HCT116 (cell line): ENCODE measurements around the gene IGSF9B. TPM values are rescaled to one million over a fixed set of nuclear protein-coding genes. Genes with fewer than 3 reads are reported as not detected.

Experiments used
- ATAC-seq: fragments of 200-7000 bp; cut with Tn5 transposase; 2 replicates; pipeline ENCODE4 v1.9.1; 2020; ENCODE audit warnings: mild to moderate bottlenecking, moderate library complexity
- BruUV-seq: library from RNA; stranded (reverse); fragments of 400-500 nt; replicated peaks from 2 replicates; lab custom pipeline; 2021; lab: Mats Ljungman, UMichigan
- CTCF ChIA-PET: fragments of 300-600 bp; sonication (Branson Sonifier 250); formaldehyde crosslinking; loops from one replicate; lab custom pipeline; 2021; ENCODE audit warnings: antibody characterized with exemption; lab: Charles Lee
- POLR2A ChIA-PET: fragments of 300-600, 350-600 bp; sonication (Branson Sonifier 250); formaldehyde crosslinking; loops from one replicate; lab custom pipeline; 2021; ENCODE audit warnings: antibody characterized with exemption; lab: Charles Lee
- RAD21 ChIA-PET, 2 experiments: fragments of 300-600 bp; sonication (Branson Sonifier 250); formaldehyde crosslinking; loops; one replicate each; lab custom pipeline; 2023; ENCODE audit warnings: low total read pairs in 2 of 2; ENCODE audit not compliant: uncharacterized antibody in 2 of 2, unreplicated experiment in 2 of 2, low non-redundant PET in 1 of 2; lab: Charles Lee
- DNase-seq: peaks from one replicate; pipeline ENCODE4 v3.0.0-alpha.2; 2010; ENCODE audit warnings: low read depth, low spot score
- H2AFZ ChIP-seq: fragments of 200-600 bp; shearing (Covaris generic), sonication (generic); 2 replicates; pipeline ENCODE4 v1.6.1; 2017; ENCODE audit warnings: low read depth, mixed run types, mixed read lengths, antibody characterized with exemption, low read length; ENCODE audit not compliant: poor library complexity, severe bottlenecking
- H3K27ac ChIP-seq: 2 replicates; pipeline ENCODE4 v1.5.1; 2012; ENCODE audit warnings: low read depth, low read length
- H3K27me3 ChIP-seq: fragments of 200-600 bp; sonication (generic); 2 replicates; pipeline ENCODE4 v1.6.1; 2016; ENCODE audit warnings: mixed run types, low read length, mixed read lengths; ENCODE audit not compliant: insufficient read depth
- H3K36me3 ChIP-seq, 2 experiments: fragments of 200-500 bp in 1 of 2; fragments of 200-600 bp in 1 of 2; sonication (Bioruptor generic) in 1 of 2; sonication (generic) in 1 of 2; 2 replicates each; pipeline versions ENCODE4 v1.5.1 to v1.6.1; 2014 to 2016; ENCODE audit warnings: low read length in 2 of 2, inconsistent platforms in 1 of 2, mixed read lengths in 1 of 2, mixed run types in 1 of 2; ENCODE audit not compliant: insufficient read depth in 2 of 2, control insufficient read depth in 1 of 2
- H3K4me1 ChIP-seq, 2 experiments: fragments of 200-600 bp in 1 of 2; sonication (generic) in 1 of 2; 2 replicates each; pipeline versions ENCODE4 v1.5.1 to v1.6.1; 2012 to 2017; ENCODE audit warnings: low read length in 2 of 2, inconsistent platforms in 1 of 2, mild to moderate bottlenecking in 1 of 2, mixed read lengths in 1 of 2, mixed run types in 1 of 2, moderate library complexity in 1 of 2; ENCODE audit not compliant: insufficient read depth in 2 of 2, control insufficient read depth in 1 of 2
- H3K4me2 ChIP-seq: fragments of 200-600 bp; sonication (generic); 2 replicates; pipeline ENCODE4 v1.6.1; 2017; ENCODE audit warnings: mixed run types, low read length, mixed read lengths
- H3K4me3 ChIP-seq, 2 experiments: fragments of 200-600 bp in 1 of 2; sonication (generic) in 1 of 2; replicated peaks in 1 of 2; 2 replicates each; pipeline ENCODE4 v1.5.1; 2011 to 2016; ENCODE audit warnings: low read length in 2 of 2, control low read depth in 1 of 2, low read depth in 1 of 2, mild to moderate bottlenecking in 1 of 2, mixed read lengths in 1 of 2, mixed run types in 1 of 2
- H3K79me2 ChIP-seq: fragments of 200-600 bp; sonication (generic); 2 replicates; pipeline ENCODE4 v1.6.1; 2017; ENCODE audit warnings: mild to moderate bottlenecking, mixed run types, low read length, moderate library complexity, mixed read lengths; ENCODE audit not compliant: insufficient read depth
- H3K9ac ChIP-seq: fragments of 200-600 bp; sonication (generic); 2 replicates; pipeline ENCODE4 v1.6.1; 2016; ENCODE audit warnings: low read length, mixed read lengths
- H3K9me2 ChIP-seq: fragments of 200-600 bp; sonication (generic), shearing (Covaris generic); 2 replicates; pipeline ENCODE4 v1.6.1; 2017; ENCODE audit warnings: mixed run types, mild to moderate bottlenecking, moderate library complexity; ENCODE audit not compliant: insufficient read depth
- H3K9me3 ChIP-seq, 2 experiments: fragments of 200-500 bp in 1 of 2; fragments of 200-600 bp in 1 of 2; sonication (Bioruptor generic) in 1 of 2; sonication (generic) in 1 of 2; 2 replicates each; pipeline ENCODE4 v1.6.1; 2014 to 2017; ENCODE audit warnings: low read length in 2 of 2, mixed read lengths in 2 of 2, inconsistent platforms in 1 of 2, low read depth in 1 of 2, mild to moderate bottlenecking in 1 of 2, mixed run types in 1 of 2, moderate library complexity in 1 of 2; ENCODE audit not compliant: control insufficient read depth in 1 of 2, insufficient read depth in 1 of 2
- H4K20me1 ChIP-seq: fragments of 200-600 bp; sonication (generic), shearing (Covaris generic); 2 replicates; pipeline ENCODE4 v1.6.1; 2017; ENCODE audit warnings: mixed run types, mild to moderate bottlenecking, moderate library complexity; ENCODE audit not compliant: insufficient read depth
- EGR1 ChIP-seq: IDR thresholded peaks from 2 replicates; pipeline ENCODE4 v1.6.1; 2012; ENCODE audit warnings: low read depth
- ELF1 ChIP-seq: IDR thresholded peaks from 2 replicates; pipeline ENCODE4 v1.6.1; 2012; ENCODE audit warnings: low read depth, borderline replicate concordance
- EZH2phosphoT487 ChIP-seq: fragments of 200-600 bp; IDR thresholded peaks from 2 replicates; pipeline ENCODE4 v1.6.1; 2018; ENCODE audit warnings: antibody characterized with exemption, borderline replicate concordance
- POLR2AphosphoS5 ChIP-seq: IDR thresholded peaks from 2 replicates; pipeline ENCODE4 v1.6.1; 2011; ENCODE audit warnings: mild to moderate bottlenecking, low read depth, low read length, moderate library complexity
- RAD21 ChIP-seq: IDR thresholded peaks from 2 replicates; pipeline ENCODE4 v1.6.1; 2012; ENCODE audit warnings: low read depth, mild to moderate bottlenecking
- SIN3A ChIP-seq: IDR thresholded peaks from 2 replicates; pipeline ENCODE4 v1.6.1; 2012; ENCODE audit warnings: low read depth
- intact Hi-C: fragments of 100-400 bp; cut with micrococcal nuclease; formaldehyde crosslinking; loops from 2 replicates; pipeline ENCODE4 v1.10.0; 2022
- total RNA-seq: library from RNA; stranded (reverse); gene quantifications from one replicate; pipeline ENCODE4 v1.2.1, GENCODE V29; 2021; ENCODE audit not compliant: unreplicated experiment
- TF ChIP-seq, protein P1 (sequence below): IDR thresholded peaks from 2 replicates; pipeline ENCODE4 v1.6.1; 2012; ENCODE audit warnings: low read depth
- TF ChIP-seq, protein P2 (sequence below): IDR thresholded peaks from 2 replicates; pipeline ENCODE4 v1.6.1; 2012

Gene IGSF9B
- total RNA-seq, 1 experiment from 2014 or later = 12.4 TPM

DNA sequence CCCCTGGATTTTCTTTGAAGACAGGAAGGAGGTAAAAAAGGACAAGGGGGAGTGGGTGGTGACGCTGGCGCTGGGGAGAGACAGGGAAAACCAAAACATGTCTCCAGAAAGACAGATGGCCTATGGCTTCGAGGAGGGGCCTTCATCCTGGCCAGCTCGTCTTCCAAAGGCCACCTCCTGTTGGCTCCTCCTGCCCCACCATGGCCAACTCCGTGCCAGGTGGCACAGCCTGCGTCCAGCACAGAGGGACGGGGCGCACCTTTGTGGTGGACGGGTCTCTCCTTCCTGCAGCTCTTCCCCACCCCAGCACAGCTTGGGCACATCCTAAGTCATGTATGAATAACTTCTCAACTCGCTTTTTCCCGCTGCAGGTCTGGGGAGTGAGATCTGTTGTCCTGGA lies 22.7 kb downstream of the IGSF9B start (continued):
- TF ChIP-seq, protein P1, sequence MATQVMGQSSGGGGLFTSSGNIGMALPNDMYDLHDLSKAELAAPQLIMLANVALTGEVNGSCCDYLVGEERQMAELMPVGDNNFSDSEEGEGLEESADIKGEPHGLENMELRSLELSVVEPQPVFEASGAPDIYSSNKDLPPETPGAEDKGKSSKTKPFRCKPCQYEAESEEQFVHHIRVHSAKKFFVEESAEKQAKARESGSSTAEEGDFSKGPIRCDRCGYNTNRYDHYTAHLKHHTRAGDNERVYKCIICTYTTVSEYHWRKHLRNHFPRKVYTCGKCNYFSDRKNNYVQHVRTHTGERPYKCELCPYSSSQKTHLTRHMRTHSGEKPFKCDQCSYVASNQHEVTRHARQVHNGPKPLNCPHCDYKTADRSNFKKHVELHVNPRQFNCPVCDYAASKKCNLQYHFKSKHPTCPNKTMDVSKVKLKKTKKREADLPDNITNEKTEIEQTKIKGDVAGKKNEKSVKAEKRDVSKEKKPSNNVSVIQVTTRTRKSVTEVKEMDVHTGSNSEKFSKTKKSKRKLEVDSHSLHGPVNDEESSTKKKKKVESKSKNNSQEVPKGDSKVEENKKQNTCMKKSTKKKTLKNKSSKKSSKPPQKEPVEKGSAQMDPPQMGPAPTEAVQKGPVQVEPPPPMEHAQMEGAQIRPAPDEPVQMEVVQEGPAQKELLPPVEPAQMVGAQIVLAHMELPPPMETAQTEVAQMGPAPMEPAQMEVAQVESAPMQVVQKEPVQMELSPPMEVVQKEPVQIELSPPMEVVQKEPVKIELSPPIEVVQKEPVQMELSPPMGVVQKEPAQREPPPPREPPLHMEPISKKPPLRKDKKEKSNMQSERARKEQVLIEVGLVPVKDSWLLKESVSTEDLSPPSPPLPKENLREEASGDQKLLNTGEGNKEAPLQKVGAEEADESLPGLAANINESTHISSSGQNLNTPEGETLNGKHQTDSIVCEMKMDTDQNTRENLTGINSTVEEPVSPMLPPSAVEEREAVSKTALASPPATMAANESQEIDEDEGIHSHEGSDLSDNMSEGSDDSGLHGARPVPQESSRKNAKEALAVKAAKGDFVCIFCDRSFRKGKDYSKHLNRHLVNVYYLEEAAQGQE = no peak
- TF ChIP-seq EGR1 = no peak
- TF ChIP-seq, all 23 proteins: peak for 0

DNA sequence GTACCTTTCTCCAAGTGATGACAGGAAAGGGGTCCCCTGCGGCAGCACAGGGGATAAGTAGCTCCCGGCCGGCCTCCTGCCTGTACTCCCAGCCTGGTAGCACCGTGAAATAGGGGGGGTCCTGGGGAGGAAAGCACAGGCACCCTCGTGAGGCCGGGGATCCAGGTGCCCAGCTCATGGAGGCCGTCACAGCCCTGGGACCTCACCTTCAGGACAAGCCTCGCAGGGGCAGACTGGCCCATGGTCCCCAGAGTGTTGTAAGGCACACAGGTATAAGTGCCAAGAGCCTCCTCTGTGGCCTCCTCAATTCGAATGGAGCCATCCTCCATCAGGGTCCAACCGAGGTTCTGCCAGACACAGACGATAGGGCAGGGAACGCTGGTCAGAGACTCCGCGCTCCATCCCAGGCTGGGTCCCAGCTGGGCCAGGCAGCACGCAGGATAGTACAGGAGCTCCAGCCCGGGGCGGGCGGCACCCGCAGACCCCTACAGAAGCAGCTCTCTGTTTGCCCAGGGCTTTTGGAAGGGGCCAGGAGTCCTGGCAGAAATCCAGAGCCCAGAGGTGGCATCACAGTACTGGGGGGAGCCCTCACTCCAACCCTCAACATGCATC lies 25.2 kb downstream of the IGSF9B start:
- no peak overlapping the region for H3K4me3 ChIP-seq
- ChIA-PET POLR2A (no interaction called here), RAD21 (no interaction called here), CTCF (no interaction called here)
- H3K4me1 ChIP-seq = peaks cover 5 to 29% of the 10 kb centered on the region in 2 experiments; a peak in 3 of 4 replicates
- no TSS peak for BruUV-seq
- H2AFZ ChIP-seq = no peak overlapping the region
- H3K36me3 ChIP-seq = no peaks in the 10 kb centered on the region
- H3K9me3 ChIP-seq = no peaks in the 10 kb centered on the region
- H3K27me3 ChIP-seq = no peaks in the 10 kb centered on the region
- no peaks in the 10 kb centered on the region for H3K79me2 ChIP-seq
- H4K20me1 ChIP-seq = no peaks in the 10 kb centered on the region
- H3K4me2 ChIP-seq = no peak overlapping the region
- TF ChIP-seq EZH2phosphoT487 = no peak
- TF ChIP-seq, protein P2, sequence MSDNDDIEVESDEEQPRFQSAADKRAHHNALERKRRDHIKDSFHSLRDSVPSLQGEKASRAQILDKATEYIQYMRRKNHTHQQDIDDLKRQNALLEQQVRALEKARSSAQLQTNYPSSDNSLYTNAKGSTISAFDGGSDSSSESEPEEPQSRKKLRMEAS = no peak
- TF ChIP-seq SIN3A = no peak
- TF ChIP-seq ELF1 = no peak
- TF ChIP-seq RAD21 = no peak
- TF ChIP-seq POLR2AphosphoS5 = no peak
- H3K9me2 ChIP-seq = no peaks in the 10 kb centered on the region
- H3K27ac ChIP-seq = no peak overlapping the region
- ATAC-seq (no peak), DNase-seq (no peak)
- H3K9ac ChIP-seq = no peak overlapping the region
- intact Hi-C loops = no loop called here
